ENCODE measurements around the gene SPC24.
"Not testable (repeated sequence)": the region's sequence is repeated elsewhere in the genome, so short reads cannot be mapped to it uniquely, and the experiment has no call there.

The SPC24 gene

GRCh38 chr19:11192957-11193939 is 37.7 kb upstream of the SPC24 start:
- DNase-seq, result no peak

GRCh38 chr19:11191934-11192333 is 36.4 kb upstream of the SPC24 start:
- no peak for DNase-seq

GRCh38 chr19:11191273-11191755 is 35.7 kb upstream of the SPC24 start:
- DNase-seq, result no peak

- no peak for DNase-seq
Observed at GRCh38 chr19:11190501-11190900, 34.9 kb upstream of the SPC24 start.

- no peak for DNase-seq
Observed at GRCh38 chr19:11187441-11187840, 31.9 kb upstream of the SPC24 start.

- no peak for DNase-seq
Observed at GRCh38 chr19:11182994-11183393, 27.4 kb upstream of the SPC24 start.

GRCh38 chr19:11181488-11181887 is 25.9 kb upstream of the SPC24 start:
- DNase-seq, result no peak

GRCh38 chr19:11180975-11181374 is 25.4 kb upstream of the SPC24 start:
- DNase-seq, result not testable (repeated sequence)

GRCh38 chr19:11180346-11180745 is 24.8 kb upstream of the SPC24 start:
- DNase-seq, result no peak

GRCh38 chr19:11179716-11180297 is 24.2 kb upstream of the SPC24 start:
- DNase-seq, result no peak

GRCh38 chr19:11179145-11179465 is 23.5 kb upstream of the SPC24 start:
- not testable (repeated sequence) for DNase-seq

- DNase-seq, result no peak
Observed at GRCh38 chr19:11177592-11177991, 22.0 kb upstream of the SPC24 start.

GRCh38 chr19:11176466-11177193 is 21.0 kb upstream of the SPC24 start:
- DNase-seq, result no peak

GRCh38 chr19:11175920-11176319 is 20.3 kb upstream of the SPC24 start:
- no peak for DNase-seq

GRCh38 chr19:11174336-11174735 is 18.8 kb upstream of the SPC24 start:
- no peak for DNase-seq

GRCh38 chr19:11173516-11174155 is 18.1 kb upstream of the SPC24 start:
- no peak for DNase-seq

- no peak for DNase-seq
Observed at GRCh38 chr19:11172576-11172975, 17.0 kb upstream of the SPC24 start.

- DNase-seq, result no peak
Observed at GRCh38 chr19:11171144-11171543, 15.6 kb upstream of the SPC24 start.

- no peak for DNase-seq
Observed at GRCh38 chr19:11169896-11170678, 14.5 kb upstream of the SPC24 start.

GRCh38 chr19:11168568-11168967 is 13.0 kb upstream of the SPC24 start:
- no peak for DNase-seq

Measured in hypothalamus (tissue), 51 donors.